NCI-H526 treated with DMSO at 0.1 percent for 48 hours (cell line): ENCODE data around the gene PAX5.

Source experiments
- DNase-seq: peaks from one replicate; lab custom pipeline; 2025; lab: John Stamatoyannopoulos, UW

The PAX5 gene

DNA sequence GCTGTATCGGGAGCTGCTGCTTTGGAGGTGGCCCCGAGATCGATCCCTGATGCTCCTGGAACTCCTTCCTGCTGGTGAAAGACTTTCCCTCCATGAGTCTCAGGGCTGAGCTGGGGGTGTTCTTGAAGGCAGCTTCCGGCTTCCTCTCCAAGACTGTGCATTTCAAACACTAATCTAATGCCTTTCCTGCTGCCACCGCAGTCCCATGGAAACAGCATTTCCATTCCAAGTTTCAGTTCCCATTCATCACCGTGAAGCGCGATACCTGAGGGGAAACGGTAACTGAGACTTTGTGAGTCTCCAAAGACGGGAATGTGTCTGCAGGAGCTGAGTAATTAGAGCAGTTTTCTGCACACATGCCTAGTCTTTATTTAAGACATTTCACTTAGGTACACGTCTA lies 230.1 kb downstream of the PAX5 start:
- no peak for DNase-seq

GRCh38 chr9:36802201-36802920 lies 231.7 kb downstream of the PAX5 start:
- DNase-seq = no peak

GRCh38 chr9:36800455-36800854 lies 233.6 kb downstream of the PAX5 start:
- DNase-seq = no peak

GRCh38 chr9:36798350-36799065 lies 235.6 kb downstream of the PAX5 start:
- peak; percentile 55 for DNase-seq

- no peak for DNase-seq
These were observed 236.4 kb downstream of the PAX5 start for GRCh38 chr9:36797471-36798220.

GRCh38 chr9:36796671-36797419 lies 237.2 kb downstream of the PAX5 start:
- no peak for DNase-seq

DNA sequence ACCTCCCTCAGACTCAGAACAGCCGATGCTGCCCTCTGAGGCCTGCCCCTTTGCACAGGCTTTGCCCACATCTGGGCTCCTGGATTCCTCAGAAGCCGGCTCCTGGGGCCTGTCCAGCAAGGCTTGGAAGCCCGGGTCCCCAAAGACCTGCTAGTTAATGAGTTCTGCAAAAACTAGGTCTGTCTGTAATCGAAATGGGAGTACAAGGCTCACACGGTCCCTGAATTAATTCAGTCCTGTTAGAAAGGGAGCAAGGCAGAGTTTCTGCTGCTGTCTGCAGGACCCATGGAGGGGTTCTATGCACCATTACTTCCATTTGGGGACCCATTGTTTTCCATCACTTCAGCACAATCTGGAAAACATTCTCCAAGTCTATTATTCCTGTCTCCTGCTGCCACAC lies 239.6 kb downstream of the PAX5 start:
- DNase-seq = no peak

DNA sequence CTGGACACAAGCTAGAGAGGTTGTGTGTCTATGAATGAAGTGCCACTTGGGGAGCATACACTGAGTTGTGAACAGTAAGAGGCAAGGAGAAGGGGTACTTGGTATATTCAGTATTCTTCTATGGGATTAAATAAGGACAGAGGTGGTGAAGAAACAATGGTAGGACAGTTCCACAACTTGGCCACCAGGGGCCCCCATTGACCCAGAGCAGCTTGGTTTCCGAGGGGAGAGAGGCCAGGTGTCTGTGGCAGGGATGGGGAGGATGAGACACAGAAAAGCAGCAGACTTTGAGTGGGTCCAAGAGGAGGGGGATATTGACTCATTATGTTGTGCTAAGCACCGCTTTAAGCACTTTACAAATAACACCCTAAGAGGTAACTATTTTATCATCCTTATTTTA lies 240.8 kb downstream of the PAX5 start:
- no peak for DNase-seq

GRCh38 chr9:36791222-36791950 lies 242.7 kb downstream of the PAX5 start:
- no peak for DNase-seq

DNA sequence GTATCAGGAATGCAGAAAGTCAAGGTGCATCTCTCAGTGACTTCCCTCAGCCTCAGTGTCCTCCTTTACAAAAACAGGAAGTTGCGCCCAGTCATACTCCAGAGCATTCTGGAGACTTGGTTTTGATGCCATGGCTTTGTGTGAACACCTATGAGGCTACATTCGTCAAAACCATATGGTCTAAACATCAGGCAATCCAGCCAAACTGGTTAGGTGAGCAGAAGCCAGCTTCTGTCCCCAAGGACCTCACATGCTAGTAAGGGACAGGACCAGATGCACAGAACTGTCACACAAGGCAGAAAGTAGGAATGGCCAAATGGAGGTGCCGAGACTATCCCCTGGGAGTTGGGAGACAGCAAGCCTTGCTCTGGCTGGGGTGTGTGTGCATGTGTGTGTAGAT lies 244.2 kb downstream of the PAX5 start:
- no peak for DNase-seq

GRCh38 chr9:36788534-36788933 lies 245.5 kb downstream of the PAX5 start:
- no peak for DNase-seq

- no peak for DNase-seq
These were observed 246.4 kb downstream of the PAX5 start for GRCh38 chr9:36787709-36788108.
